A549 (cell line): ENCODE measurements around the gene ZSWIM5.
"Not testable (repeated sequence)": the region's sequence is repeated elsewhere in the genome, so short reads cannot be mapped to it uniquely, and the experiment has no call there.

ENCODE experiments used
- POLR2A ChIP-seq: IDR thresholded peaks from 2 replicates; pipeline ENCODE4 v1.6.1; 2012; ENCODE audit warnings: mild to moderate bottlenecking, low read length
- TF ChIP-seq, protein P1 (sequence below): fragments of >200 bp; sonication (Bioruptor Twin); formaldehyde crosslinking; IDR thresholded peaks from 3 replicates; pipeline ENCODE4 v1.5.1; 2016

DNA sequence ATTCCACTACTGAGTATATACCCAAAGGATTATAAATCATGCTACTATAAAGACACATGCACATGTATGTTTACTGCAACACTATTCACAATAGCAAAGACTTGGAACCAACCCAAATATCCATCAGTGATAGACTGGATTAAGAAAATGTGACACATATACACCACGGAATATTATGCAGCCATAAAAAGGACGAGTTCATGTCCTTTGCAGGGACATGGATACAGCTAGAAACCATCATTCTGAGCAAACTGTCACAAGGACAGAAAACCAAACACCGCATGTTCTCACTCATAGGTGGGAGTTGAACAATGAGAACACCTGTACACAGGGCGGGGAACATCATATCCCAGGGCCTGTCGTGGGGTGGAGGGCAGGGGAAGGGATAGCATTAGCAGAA is 104.9 kb downstream of the ZSWIM5 start:
- TF ChIP-seq, protein P1, sequence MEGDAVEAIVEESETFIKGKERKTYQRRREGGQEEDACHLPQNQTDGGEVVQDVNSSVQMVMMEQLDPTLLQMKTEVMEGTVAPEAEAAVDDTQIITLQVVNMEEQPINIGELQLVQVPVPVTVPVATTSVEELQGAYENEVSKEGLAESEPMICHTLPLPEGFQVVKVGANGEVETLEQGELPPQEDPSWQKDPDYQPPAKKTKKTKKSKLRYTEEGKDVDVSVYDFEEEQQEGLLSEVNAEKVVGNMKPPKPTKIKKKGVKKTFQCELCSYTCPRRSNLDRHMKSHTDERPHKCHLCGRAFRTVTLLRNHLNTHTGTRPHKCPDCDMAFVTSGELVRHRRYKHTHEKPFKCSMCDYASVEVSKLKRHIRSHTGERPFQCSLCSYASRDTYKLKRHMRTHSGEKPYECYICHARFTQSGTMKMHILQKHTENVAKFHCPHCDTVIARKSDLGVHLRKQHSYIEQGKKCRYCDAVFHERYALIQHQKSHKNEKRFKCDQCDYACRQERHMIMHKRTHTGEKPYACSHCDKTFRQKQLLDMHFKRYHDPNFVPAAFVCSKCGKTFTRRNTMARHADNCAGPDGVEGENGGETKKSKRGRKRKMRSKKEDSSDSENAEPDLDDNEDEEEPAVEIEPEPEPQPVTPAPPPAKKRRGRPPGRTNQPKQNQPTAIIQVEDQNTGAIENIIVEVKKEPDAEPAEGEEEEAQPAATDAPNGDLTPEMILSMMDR: not testable (repeated sequence)
- TF ChIP-seq POLR2A: not testable (repeated sequence)
